Activated CD8-positive, alpha-beta T cell treated with anti-CD3 and anti-CD28 coated beads for 36 hours (primary cell): Measurements from ENCODE around the gene NFS1. TPM values are rescaled to one million over a fixed set of nuclear protein-coding genes. Genes with fewer than 3 reads are reported as not detected.

ENCODE experiments used
- ATAC-seq: fragments of 200-7000 bp; cut with Tn5 transposase; one replicate; pipeline ENCODE4 v1.10.0; 2021; ENCODE audit warnings: mild to moderate bottlenecking, moderate library complexity
- CTCF ChIA-PET: fragments of 350-600 bp; sonication (Branson Sonifier 250); formaldehyde crosslinking; loops from one replicate; lab custom pipeline; 2021; ENCODE audit warnings: antibody characterized with exemption; lab: Charles Lee
- POLR2A ChIA-PET: fragments of 350-600 bp; sonication (Branson Sonifier 250); formaldehyde crosslinking; loops from one replicate; lab custom pipeline; 2021; ENCODE audit warnings: antibody characterized with exemption; lab: Charles Lee
- DNase-seq: peaks from one replicate; pipeline ENCODE4 v3.0.0-alpha.2; 2020
- H3K27ac Mint-ChIP-seq: one replicate; pipeline ENCODE4 v1.8.0; 2021; ENCODE audit warnings: mild to moderate bottlenecking, mixed read lengths
- H3K27me3 Mint-ChIP-seq: one replicate; pipeline ENCODE4 v1.8.0; 2021; ENCODE audit warnings: mixed read lengths
- H3K36me3 Mint-ChIP-seq: one replicate; pipeline ENCODE4 v1.8.0; 2021; ENCODE audit warnings: low read depth, mixed read lengths
- H3K4me1 Mint-ChIP-seq: one replicate; pipeline ENCODE4 v1.8.0; 2021; ENCODE audit warnings: low read depth, mixed read lengths
- H3K4me3 Mint-ChIP-seq: one replicate; pipeline ENCODE4 v1.8.0; 2021; ENCODE audit warnings: mild to moderate bottlenecking, moderate library complexity, mixed read lengths
- H3K9me3 Mint-ChIP-seq: one replicate; pipeline ENCODE4 v1.8.0; 2021; ENCODE audit warnings: mixed read lengths
- CTCF ChIP-seq: fragments of 200-600 bp; IDR thresholded peaks from one replicate; pipeline ENCODE4 v1.8.0; 2022; ENCODE audit warnings: antibody characterized with exemption, mild to moderate bottlenecking
- intact Hi-C: fragments of 100-400 bp; cut with micrococcal nuclease; formaldehyde crosslinking; loops from one replicate; pipeline ENCODE4 v1.10.0; 2022
- total RNA-seq, 2 experiments: library from RNA; stranded (reverse); gene quantifications; one replicate each; pipeline ENCODE4 v1.2.3, GENCODE V29; 2021

NFS1 gene
- total RNA-seq, 2 experiments from 2014 or later: 39.7 to 40.8 TPM

DNA sequence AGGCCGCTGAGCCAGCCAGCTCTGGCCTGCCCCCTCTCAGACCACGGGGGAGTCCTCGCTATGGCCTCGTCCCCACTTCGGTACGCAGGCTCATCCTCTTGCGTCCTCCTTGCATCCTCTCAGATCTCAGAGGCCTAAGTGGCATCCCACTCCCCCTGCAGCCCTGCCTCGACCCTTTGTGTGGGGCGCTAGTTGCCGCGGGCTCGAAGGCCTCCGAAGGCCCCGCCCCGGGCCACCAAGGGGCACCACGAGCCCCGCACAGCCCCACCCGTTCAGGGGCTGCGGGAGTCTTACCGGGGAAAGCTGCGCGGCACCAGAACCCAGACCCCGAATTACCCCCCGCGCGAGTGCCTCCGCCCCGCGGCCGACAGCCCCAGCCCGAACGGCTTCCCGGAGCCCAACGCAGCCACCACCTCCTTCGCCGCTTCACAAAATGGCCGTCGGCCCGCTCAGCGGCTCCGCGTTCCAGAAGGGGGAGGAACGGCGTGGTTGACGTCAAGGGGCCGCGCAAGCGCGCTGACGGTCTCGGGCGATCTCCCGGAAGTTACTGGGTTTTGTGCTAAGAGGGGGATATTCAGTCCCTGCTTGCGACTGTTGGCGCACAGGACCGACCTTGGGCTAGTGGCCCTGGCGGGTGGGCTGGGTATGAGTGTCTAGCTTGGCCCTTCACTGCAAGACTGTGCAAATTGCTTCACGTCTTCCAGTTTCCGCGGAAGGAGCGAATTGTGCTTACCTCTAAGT lies 34.5 kb downstream of the NFS1 start, which contains the start of the genes CPNE1 and RBM12:
TSS of gene CPNE1 (minus strand) at position 435 of the 741 bp plus-strand sequence. CDS start 31,977 bp downstream, outside the sequence.
TSS of gene RBM12 (minus strand) at position 435 of the 741 bp plus-strand sequence. CDS start 9,578 bp downstream, outside the sequence.
- CTCF ChIA-PET: interaction anchor here (0.5 to 4.8 kb wide), 4 partner anchors 19 to 290 kb away, joined by 3 to 49 read pairs (median 8); partner anchors contain the start of gene SCAND1
- Mint-ChIP-seq H3K4me1 (peaks cover 31% of the 10 kb centered on the region), H3K36me3 (peaks cover 45% of the 10 kb centered on the region)

GRCh38 chr20:35663516-35664465 lies 35.4 kb downstream of the NFS1 start:
- H3K27ac Mint-ChIP-seq: peak overlapping the region; percentile 99
- DNase-seq (peak; percentile 80), ATAC-seq (peak; percentile 45)
- ChIA-PET POLR2A (interaction anchor here (0.6 to 9.1 kb wide), 36 partner anchors 10 to 942 kb away, joined by 3 to 163 read pairs (median 6); partner anchors contain the start of genes CEP250, EIF6, ERGIC3 and NFS1), CTCF (interaction anchor here (1.5 to 4.8 kb wide), 3 partner anchors 45 to 291 kb away, joined by 3 to 49 read pairs (median 12); partner anchors contain the start of gene SCAND1)
- peaks cover 46% of the 10 kb centered on the region for H3K36me3 Mint-ChIP-seq
- H3K9me3 Mint-ChIP-seq: no peaks in the 10 kb centered on the region
- peaks cover 38% of the 10 kb centered on the region for H3K4me1 Mint-ChIP-seq
- intact Hi-C loops: loop anchor here (5.0 kb wide), 2 partner anchors 46 to 74 kb away; partner anchors contain the start of gene SPAG4
- H3K4me3 Mint-ChIP-seq: peak overlapping the region; percentile 93
- no peak for TF ChIP-seq CTCF
- no peaks in the 10 kb centered on the region for H3K27me3 Mint-ChIP-seq

More for the DNA sequence above, 34.5 kb downstream of the NFS1 start, which contains the start of the genes CPNE1 and RBM12:
- H3K27me3 Mint-ChIP-seq: no peaks in the 10 kb centered on the region
- ATAC-seq (peak; percentile 75), DNase-seq (peak; percentile 94)
- H3K9me3 Mint-ChIP-seq: no peaks in the 10 kb centered on the region
- peak within 1 kb of the TSS; percentile 93 for H3K4me3 Mint-ChIP-seq
- intact Hi-C loops: loop anchor here (5.0 kb wide), 2 partner anchors 47 to 73 kb away; partner anchors contain the start of gene SPAG4
- peak within 1 kb of the TSS; percentile 99 for H3K27ac Mint-ChIP-seq
- TF ChIP-seq CTCF: no peak
- POLR2A ChIA-PET: interaction anchor here (0.8 to 9.1 kb wide), 26 partner anchors 9 to 941 kb away, joined by 3 to 163 read pairs (median 10); partner anchors contain the start of genes CEP250, EIF6, ERGIC3 and NFS1

DNA sequence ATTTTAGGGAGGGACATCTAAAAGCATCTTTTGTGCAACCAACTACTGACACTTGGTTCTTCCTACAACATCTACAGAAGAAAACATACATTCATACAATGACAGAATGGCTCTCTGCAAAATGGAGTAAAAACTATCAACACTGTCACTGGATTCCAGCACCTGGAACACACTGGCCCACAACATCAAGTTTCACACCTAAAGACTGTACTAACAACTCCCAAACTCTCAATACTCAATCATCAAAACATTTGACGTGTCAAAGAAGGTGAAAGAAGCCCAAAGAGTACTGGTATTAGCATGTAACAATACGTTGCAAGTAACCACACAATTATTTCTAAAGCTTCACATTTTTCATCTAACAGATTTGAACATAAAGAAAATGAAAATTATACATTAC lies 36.6 kb downstream of the NFS1 start:
- Mint-ChIP-seq H3K27ac (peak overlapping the region; percentile 99), H3K4me3 (peak overlapping the region; percentile 93), H3K9me3 (no peaks in the 10 kb centered on the region), H3K4me1 (peaks cover 47% of the 10 kb centered on the region), H3K27me3 (no peaks in the 10 kb centered on the region), H3K36me3 (peaks cover 45% of the 10 kb centered on the region)
- intact Hi-C loops: loop anchor here (5.0 kb wide), 2 partner anchors 45 to 75 kb away; partner anchors contain the start of gene SPAG4
- ATAC-seq: no peak
- POLR2A ChIA-PET: interaction anchor here (0.6 to 9.1 kb wide), 21 partner anchors 9 to 292 kb away, joined by 3 to 163 read pairs (median 10); partner anchors contain the start of genes CEP250, NFS1, PHF20 and RBM39
- CTCF ChIA-PET: interaction anchor here (2.3 to 4.8 kb wide), 2 partner anchors 44 to 292 kb away, joined by 12 to 49 read pairs; partner anchors contain the start of gene SCAND1
- TF ChIP-seq CTCF: no peak
- DNase-seq: peak; percentile 21

- POLR2A ChIA-PET: interaction anchor here (0.6 to 9.1 kb wide), 12 partner anchors 8 to 292 kb away, joined by 3 to 163 read pairs (median 8); partner anchors contain the start of genes CEP250, ERGIC3, NFS1 and RBM39
These were observed 37.2 kb downstream of the NFS1 start for GRCh38 chr20:35661908-35662307.

More at GRCh38 chr20:35661908-35662307, 37.2 kb downstream of the NFS1 start:
- ATAC-seq (no peak), DNase-seq (no peak)
- no peaks in the 10 kb centered on the region for H3K27me3 Mint-ChIP-seq
- H3K4me3 Mint-ChIP-seq: peak overlapping the region; percentile 93
- H3K36me3 Mint-ChIP-seq: peaks cover 51% of the 10 kb centered on the region
- TF ChIP-seq CTCF: no peak
- H3K9me3 Mint-ChIP-seq: no peaks in the 10 kb centered on the region
- H3K27ac Mint-ChIP-seq: peak overlapping the region; percentile 99
- CTCF ChIA-PET: interaction anchor here (1.1 to 4.8 kb wide), 4 partner anchors 10 to 292 kb away, joined by 3 to 49 read pairs (median 4); partner anchors contain the start of gene SCAND1
- H3K4me1 Mint-ChIP-seq: peaks cover 54% of the 10 kb centered on the region
- intact Hi-C loops: loop anchor here (5.0 kb wide), 2 partner anchors 45 to 75 kb away; partner anchors contain the start of gene SPAG4
